HepG2 (cell line): ENCODE measurements around the gene PATZ1. TPM values are rescaled to one million over a fixed set of nuclear protein-coding genes. Genes with fewer than 3 reads are reported as not detected.
A peak's percentile ranks its signal among the peaks of the same experiment; 100 is the strongest.

Experiments
- ATAC-seq: fragments of 200-7000 bp; cut with Tn5 transposase; 3 replicates; pipeline ENCODE4 v1.9.1; 2020; ENCODE audit warnings: mild to moderate bottlenecking, moderate library complexity
- BruUV-seq: library from RNA; stranded (reverse); fragments of 400-500 nt; replicated peaks from 2 replicates; lab custom pipeline; 2021; lab: Mats Ljungman, UMichigan
- CTCF ChIA-PET: fragments of 300-600 bp; formaldehyde crosslinking; extraction: SDS; loops from one replicate; lab custom pipeline; 2021; ENCODE audit warnings: low total read pairs, inconsistent platforms, low intra/inter-chr PET ratio; lab: Yijun Ruan, JAX
- POLR2A ChIA-PET: fragments of 350-600 bp; sonication (Branson Sonifier 250); formaldehyde crosslinking; loops from one replicate; lab custom pipeline; 2020; ENCODE audit warnings: antibody characterized with exemption, inconsistent platforms; lab: Yijun Ruan, JAX
- DNase-seq: peaks from one replicate; pipeline ENCODE4 v3.0.0-alpha.2; 2015; ENCODE audit warnings: low spot score
- FAIRE-seq: peaks from 3 replicates; lab custom pipeline; 2011; peaks lifted over from hg19 to GRCh38; lab: Jason Lieb, UNC
- H2AFZ ChIP-seq: one replicate; pipeline ENCODE4 v1.6.1; 2011; ENCODE audit warnings: low read length, inconsistent platforms
- H3K27ac ChIP-seq: fragments of 300-600 bp; 3 replicates; pipeline ENCODE4 v1.8.0; 2011; ENCODE audit warnings: mixed run types, mild to moderate bottlenecking, mixed read lengths, low read length, inconsistent platforms; ENCODE audit not compliant: insufficient read depth; ENCODE audit errors: extremely low read length
- H3K27me3 ChIP-seq, 2 experiments: fragments of 200-600 bp in 1 of 2; 2 replicates in 1 of 2; 3 replicates in 1 of 2; pipeline versions ENCODE4 v1.6.0 to v1.8.0; 2011; ENCODE audit warnings: low read length in 2 of 2, mild to moderate bottlenecking in 2 of 2, moderate library complexity in 2 of 2, inconsistent platforms in 1 of 2; ENCODE audit not compliant: insufficient read depth in 2 of 2, control insufficient read depth in 1 of 2
- H3K36me3 ChIP-seq, 2 experiments: fragments of 200-600 bp in 1 of 2; replicated peaks in 1 of 2; 2 replicates in 1 of 2; 3 replicates in 1 of 2; pipeline versions ENCODE4 v1.5.1 to v1.8.0; 2011; ENCODE audit warnings: low read length in 2 of 2, inconsistent platforms in 1 of 2; ENCODE audit not compliant: insufficient read depth in 2 of 2, control insufficient read depth in 1 of 2
- H3K4me1 ChIP-seq: 2 replicates; pipeline ENCODE4 v1.5.1; 2012; ENCODE audit warnings: low read length, inconsistent platforms; ENCODE audit not compliant: insufficient read depth
- H3K4me2 ChIP-seq: 2 replicates; pipeline ENCODE4 v1.6.0; 2011; ENCODE audit warnings: low read depth, low read length, inconsistent platforms
- H3K4me3 ChIP-seq, 3 experiments: fragments of 200-600 bp in 1 of 3; sonication (generic), shearing (Covaris generic) in 1 of 3; replicated peaks in 1 of 3; 2 replicates each; pipeline ENCODE4 v1.5.1; 2011 to 2016; ENCODE audit warnings: low read length in 3 of 3, inconsistent platforms in 2 of 3, low read depth in 2 of 3, mild to moderate bottlenecking in 2 of 3, control low read depth in 1 of 3, mixed read lengths in 1 of 3; ENCODE audit not compliant: insufficient read depth in 1 of 3
- H3K79me2 ChIP-seq: one replicate; pipeline ENCODE4 v1.6.1; 2011; ENCODE audit warnings: low read length, inconsistent platforms; ENCODE audit not compliant: insufficient read depth
- H3K9ac ChIP-seq: 2 replicates; pipeline ENCODE4 v1.6.0; 2011; ENCODE audit warnings: mild to moderate bottlenecking, low read depth, low read length, inconsistent platforms; ENCODE audit not compliant: insufficient read depth
- H3K9me3 ChIP-seq: 2 replicates; pipeline ENCODE4 v1.5.1; 2012; ENCODE audit warnings: mild to moderate bottlenecking, low read length
- H4K20me1 ChIP-seq: 2 replicates; pipeline ENCODE4 v1.6.0; 2011; ENCODE audit warnings: inconsistent platforms, mild to moderate bottlenecking, low read length, moderate library complexity; ENCODE audit not compliant: insufficient read depth
- AGO2 ChIP-seq: fragments of 200-400 bp; formaldehyde crosslinking; optimal IDR thresholded peaks from 2 replicates; pipeline ENCODE3; 2017; ENCODE audit warnings: mild to moderate bottlenecking, low read depth, low read length, moderate library complexity
- EHMT2 ChIP-seq: fragments of 200-600 bp; sonication (generic); IDR thresholded peaks from 2 replicates; pipeline ENCODE4 v1.7.0; 2017; ENCODE audit warnings: antibody characterized with exemption, low read depth, low read length, borderline replicate concordance
- NFE2 ChIP-seq: sonication (generic); formaldehyde crosslinking; IDR thresholded peaks from 2 replicates; pipeline ENCODE4 v1.4.0; 2020; ENCODE audit warnings: missing genetic modification reagents
- PAX8 ChIP-seq: sonication (generic); formaldehyde crosslinking; IDR thresholded peaks from 2 replicates; pipeline ENCODE4 v1.8.0; 2022; ENCODE audit warnings: mild to moderate bottlenecking, missing genetic modification reagents, borderline replicate concordance
- RFXAP ChIP-seq: sonication (generic); formaldehyde crosslinking; IDR thresholded peaks from 2 replicates; pipeline ENCODE4 v1.4.0; 2020; ENCODE audit warnings: missing genetic modification reagents, borderline replicate concordance
- SNRNP70 ChIP-seq: fragments of 200-400 bp; formaldehyde crosslinking; IDR thresholded peaks from 2 replicates; pipeline ENCODE4 v1.6.1; 2017; ENCODE audit warnings: mild to moderate bottlenecking, low read depth, low read length, moderate library complexity
- TRIM24 ChIP-seq: sonication (generic); formaldehyde crosslinking; IDR thresholded peaks from 2 replicates; pipeline ENCODE4 v1.8.0; 2022; ENCODE audit warnings: mild to moderate bottlenecking, missing genetic modification reagents
- ZNF333 ChIP-seq: sonication (generic); formaldehyde crosslinking; IDR thresholded peaks from 2 replicates; pipeline ENCODE4 v1.4.0; 2020; ENCODE audit warnings: mild to moderate bottlenecking, missing genetic modification reagents, borderline replicate concordance
- ZNF660 ChIP-seq: sonication (generic); formaldehyde crosslinking; IDR thresholded peaks from 2 replicates; pipeline ENCODE4 v1.5.1; 2020; ENCODE audit warnings: mild to moderate bottlenecking, low read depth, missing genetic modification reagents, borderline replicate concordance
- WGBS: methylation state at CpG from one replicate; pipeline ENCODE4 v1.1.6; 2017; ENCODE audit warnings: low lambda C conversion rate; 5-methylcytosine and 5-hydroxymethylcytosine counted together
- in situ Hi-C: cut with HindIII; loops from 2 replicates; pipeline ENCODE4 v1.10.0; 2017; ENCODE audit warnings: low pct_unique_long_range_greater_than_20kb; ENCODE audit not compliant: extremely low pct_ligation_motif_present
- intact Hi-C: fragments of 100-400 bp; cut with micrococcal nuclease; formaldehyde crosslinking; loops from one replicate; pipeline ENCODE4 v1.10.0; 2022; ENCODE audit not compliant: unreplicated experiment
- polyA plus RNA-seq, 8 experiments: library from polyadenylated mRNA; depleted of rRNA in 3 of 8; stranded (reverse) in 7 of 8; unstranded in 1 of 8; fragments of >200 nt; fragmentation: Illumina TruSeq in 4 of 8; extraction: Trizol in 4 of 8; gene quantifications; 2 replicates each; pipeline versions ENCODE4 v1.2.1 to v1.2.3, GENCODE V29; 2011 to 2016; ENCODE audit warnings: low read depth in 4 of 8, missing spikeins in 1 of 8, mixed read lengths in 1 of 8; ENCODE audit not compliant: insufficient read depth in 1 of 8
- total RNA-seq, 5 experiments: library from RNA; depleted of rRNA; stranded (reverse); fragments of >200 nt; fragmentation: Illumina TruSeq; extraction: Trizol; gene quantifications; 2 replicates each; pipeline ENCODE4 v1.2.3, GENCODE V29; 2016; ENCODE audit warnings: low read depth in 1 of 5
- TF ChIP-seq, protein P1 (sequence below): sonication (generic); formaldehyde crosslinking; IDR thresholded peaks from 2 replicates; pipeline ENCODE4 v1.5.0; 2020; ENCODE audit warnings: mild to moderate bottlenecking, missing genetic modification reagents, moderate library complexity
- TF ChIP-seq, protein P2 (sequence below): IDR thresholded peaks from 2 replicates; pipeline ENCODE4 v1.6.1; 2016; ENCODE audit warnings: low read depth

The PATZ1 gene
- total and polyA plus RNA-seq, 2 of the 13 experiments (the other 11 are each of a cell fraction or from before 2014, with no cell fraction given), result 24.9 to 30.5 TPM

DNA sequence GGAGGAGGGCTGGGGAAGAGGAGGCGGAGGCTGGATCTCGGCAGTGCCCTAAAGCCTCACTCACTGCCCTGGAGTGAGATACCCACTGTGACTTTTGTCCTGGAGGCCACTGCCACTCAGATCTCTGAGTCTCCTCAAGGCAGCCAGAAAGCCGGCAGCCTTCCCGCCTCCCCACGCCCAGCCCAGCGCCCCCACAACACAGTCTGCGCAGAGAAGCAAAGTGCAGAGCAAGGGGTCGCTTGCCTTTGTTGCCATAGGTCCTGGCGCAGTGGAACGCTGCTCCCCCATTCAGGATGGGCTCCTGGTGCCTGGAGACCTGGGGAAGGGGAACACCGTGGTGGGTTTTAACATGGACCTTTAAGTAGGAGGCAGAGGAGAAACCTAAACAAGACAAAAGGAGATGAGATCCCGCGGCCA, 17.6 kb downstream of the PATZ1 start:
- FAIRE-seq (no peak), DNase-seq (no peak), ATAC-seq (no peak)
- no peak overlapping the region for H2AFZ ChIP-seq
- over 99% methylated on average over 9 of the region's 13 CpGs for WGBS
- H3K4me3 ChIP-seq, result no peak overlapping the region
- H3K27me3 ChIP-seq, result no peaks in the 10 kb centered on the region
- peaks cover 14% of the 10 kb centered on the region; the same call in 1 of the 2 replicates for H4K20me1 ChIP-seq
- H3K27ac ChIP-seq, result no peak overlapping the region
- CTCF ChIA-PET, result no interaction called here
- peaks cover 7% of the 10 kb centered on the region for H3K79me2 ChIP-seq
- POLR2A ChIA-PET, result interaction anchor here (1.1 kb wide), 1 partner anchor 11 kb away, joined by 4 read pairs; no protein-coding TSS in a partner anchor
- peaks cover 44 to 89% of the 10 kb centered on the region in 2 experiments for H3K36me3 ChIP-seq
- no TSS peak for BruUV-seq
- H3K9ac ChIP-seq, result no peak overlapping the region
- no peaks in the 10 kb centered on the region for H3K4me1 ChIP-seq
- no peak overlapping the region for H3K4me2 ChIP-seq
- H3K9me3 ChIP-seq, result no peaks in the 10 kb centered on the region
- in situ Hi-C loops, result no loop called here
- intact Hi-C loops, result no loop called here
- TF ChIP-seq ZNF333 (CRISPR knock-in tag) (no peak), AGO2 (peak; percentile 34)

DNA sequence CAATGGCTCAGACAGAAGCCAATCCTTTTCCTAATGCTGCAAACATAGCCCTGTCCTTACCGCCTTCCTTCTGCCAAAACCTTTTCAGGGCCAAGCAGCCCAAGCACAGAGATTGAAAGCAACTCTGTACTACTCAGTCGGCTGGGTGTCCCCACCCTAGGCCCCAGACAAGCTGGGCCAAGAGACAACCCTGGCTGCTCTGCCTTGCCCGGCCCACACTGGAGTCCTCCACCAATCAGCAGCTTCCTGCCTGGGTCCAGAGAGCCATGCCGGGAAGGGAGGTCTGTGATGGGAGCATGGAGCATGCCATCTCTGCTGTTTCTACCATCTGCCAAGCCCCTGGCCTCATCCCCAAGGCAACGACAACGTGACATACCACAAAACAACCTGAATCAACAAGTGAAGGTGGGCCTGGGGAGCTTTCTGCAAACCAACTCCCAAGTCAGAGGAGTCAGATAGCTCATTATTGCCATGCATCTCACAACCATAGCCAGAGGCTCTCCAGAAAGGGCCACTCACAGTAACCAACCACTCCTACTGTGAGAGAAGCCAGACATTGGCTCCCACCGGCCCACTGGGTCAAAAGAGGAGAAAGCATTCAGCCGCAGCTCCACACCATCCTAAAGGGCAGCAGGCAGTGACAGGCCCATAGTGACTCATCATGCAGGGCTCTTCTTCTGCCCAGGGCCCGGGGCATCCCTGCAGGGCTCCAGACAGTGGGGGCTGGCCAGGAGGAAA, 18.2 kb downstream of the PATZ1 start:
- Histone ChIP-seq H4K20me1 (peaks cover 14% of the 10 kb centered on the region; the same call in 1 of the 2 replicates), H3K27me3 (no peaks in the 10 kb centered on the region), H3K4me1 (no peaks in the 10 kb centered on the region), H3K9ac (no peak overlapping the region), H3K9me3 (no peaks in the 10 kb centered on the region), H3K27ac (no peak overlapping the region), H3K79me2 (peaks cover 7% of the 10 kb centered on the region), H3K4me2 (no peak overlapping the region), H3K4me3 (no peak overlapping the region), H3K36me3 (peaks cover 43 to 83% of the 10 kb centered on the region in 2 experiments), H2AFZ (no peak overlapping the region)
- BruUV-seq, result no TSS peak
- intact Hi-C loops (no loop called here), in situ Hi-C loops (no loop called here)
- ChIA-PET POLR2A (interaction anchor here (1.1 kb wide), 1 partner anchor 11 kb away, joined by 4 read pairs; no protein-coding TSS in a partner anchor), CTCF (no interaction called here)
- WGBS, result 100% methylated on average over 3 of the region's 9 CpGs
- no peak for ATAC-seq
- DNase-seq, result no peak
- FAIRE-seq, result no peak
- TF ChIP-seq SNRNP70 (no peak), ZNF660 (no peak), NFE2 (CRISPR knock-in tag) (no peak), RFXAP (CRISPR knock-in tag) (no peak), EHMT2 (no peak), PAX8 (CRISPR knock-in tag) (no peak), TRIM24 (CRISPR knock-in tag) (no peak)
- TF ChIP-seq, protein P1, sequence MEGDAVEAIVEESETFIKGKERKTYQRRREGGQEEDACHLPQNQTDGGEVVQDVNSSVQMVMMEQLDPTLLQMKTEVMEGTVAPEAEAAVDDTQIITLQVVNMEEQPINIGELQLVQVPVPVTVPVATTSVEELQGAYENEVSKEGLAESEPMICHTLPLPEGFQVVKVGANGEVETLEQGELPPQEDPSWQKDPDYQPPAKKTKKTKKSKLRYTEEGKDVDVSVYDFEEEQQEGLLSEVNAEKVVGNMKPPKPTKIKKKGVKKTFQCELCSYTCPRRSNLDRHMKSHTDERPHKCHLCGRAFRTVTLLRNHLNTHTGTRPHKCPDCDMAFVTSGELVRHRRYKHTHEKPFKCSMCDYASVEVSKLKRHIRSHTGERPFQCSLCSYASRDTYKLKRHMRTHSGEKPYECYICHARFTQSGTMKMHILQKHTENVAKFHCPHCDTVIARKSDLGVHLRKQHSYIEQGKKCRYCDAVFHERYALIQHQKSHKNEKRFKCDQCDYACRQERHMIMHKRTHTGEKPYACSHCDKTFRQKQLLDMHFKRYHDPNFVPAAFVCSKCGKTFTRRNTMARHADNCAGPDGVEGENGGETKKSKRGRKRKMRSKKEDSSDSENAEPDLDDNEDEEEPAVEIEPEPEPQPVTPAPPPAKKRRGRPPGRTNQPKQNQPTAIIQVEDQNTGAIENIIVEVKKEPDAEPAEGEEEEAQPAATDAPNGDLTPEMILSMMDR (CRISPR knock-in tag), result no peak
- TF ChIP-seq, protein P2, sequence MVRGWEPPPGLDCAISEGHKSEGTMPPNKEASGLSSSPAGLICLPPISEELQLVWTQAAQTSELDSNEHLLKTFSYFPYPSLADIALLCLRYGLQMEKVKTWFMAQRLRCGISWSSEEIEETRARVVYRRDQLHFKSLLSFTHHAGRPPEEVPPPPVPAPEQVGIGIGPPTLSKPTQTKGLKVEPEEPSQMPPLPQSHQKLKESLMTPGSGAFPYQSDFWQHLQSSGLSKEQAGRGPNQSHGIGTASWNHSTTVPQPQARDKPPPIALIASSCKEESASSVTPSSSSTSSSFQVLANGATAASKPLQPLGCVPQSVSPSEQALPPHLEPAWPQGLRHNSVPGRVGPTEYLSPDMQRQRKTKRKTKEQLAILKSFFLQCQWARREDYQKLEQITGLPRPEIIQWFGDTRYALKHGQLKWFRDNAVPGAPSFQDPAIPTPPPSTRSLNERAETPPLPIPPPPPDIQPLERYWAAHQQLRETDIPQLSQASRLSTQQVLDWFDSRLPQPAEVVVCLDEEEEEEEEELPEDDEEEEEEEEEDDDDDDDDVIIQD (CRISPR knock-in tag), result no peak
